ENCODE measurements around the gene MYBBP1A. TPM values are rescaled to one million over a fixed set of nuclear protein-coding genes. Genes with fewer than 3 reads are reported as not detected.
A peak's percentile ranks its signal among the peaks of the same experiment; 100 is the strongest.

Gene MYBBP1A
- total RNA-seq, 6 experiments from 2014 or later, result 16.3 to 32.0 (median 23.7) TPM

- Histone ChIP-seq H3K4me1 (peaks cover 0 to 8% (median 0%) of the 10 kb centered on the region in 4 donors), H3K4me3 (no peak overlapping the region), H3K9me3 (no peaks in the 10 kb centered on the region), H3K27me3 (no peaks in the 10 kb centered on the region), H3K27ac (no peak overlapping the region), H3K36me3 (no peaks in the 10 kb centered on the region)
- intact Hi-C loops (cut with DNase I), result loop anchor here in 1 of 2 donors (5.0 kb wide), 1 partner anchor 58 kb away; no protein-coding TSS in a partner anchor
- DNase-seq (no peak), ATAC-seq (no peak)
- 29% methylated on average over 1 of the region's 1 CpG for WGBS (ENCODE audit: insufficient coverage, low coverage, low lambda C conversion rate, missing lambda C conversion rate)
- TF ChIP-seq POLR2A (IDR thresholded peaks at IDR 0.05) (no peak), CTCF (IDR thresholded peaks at IDR 0.05) (no peak)
Measured at GRCh38 chr17:4569591-4569990, 14.4 kb upstream of the MYBBP1A start.

- no peaks in the 10 kb centered on the region for H3K9me3 ChIP-seq
- TF ChIP-seq POLR2A (IDR thresholded peaks at IDR 0.05), result no peak
- TF ChIP-seq CTCF (IDR thresholded peaks at IDR 0.05), result peak; percentile 64 to 79 (median 74)
- no peaks in the 10 kb centered on the region for H3K27me3 ChIP-seq
- H3K4me3 ChIP-seq, result no peak overlapping the region
- H3K36me3 ChIP-seq, result no peaks in the 10 kb centered on the region
- intact Hi-C loops (cut with DNase I), result loop anchor here in 1 of 2 donors (5.0 kb wide), 1 partner anchor 61 kb away; no protein-coding TSS in a partner anchor
- peak in 1 of 3 donors; percentile 69 for DNase-seq
- ATAC-seq, result peak; percentile 81 to 85 (median 83)
- H3K27ac ChIP-seq, result no peak overlapping the region
- peaks cover 0 to 8% (median 0%) of the 10 kb centered on the region in 4 donors for H3K4me1 ChIP-seq
- WGBS (ENCODE audit: insufficient coverage, low coverage, low lambda C conversion rate, missing lambda C conversion rate), result 22% methylated on average over 5 of the region's 5 CpGs
Measured at GRCh38 chr17:4566785-4567184, 11.6 kb upstream of the MYBBP1A start.

- ATAC-seq (peak; percentile 95 to 97 (median 97)), DNase-seq (peak; percentile 62 to 81 (median 80))
- 23% methylated on average over 16 of the region's 16 CpGs for WGBS (ENCODE audit: insufficient coverage, low coverage, low lambda C conversion rate, missing lambda C conversion rate)
- H3K27me3 ChIP-seq, result no peaks in the 10 kb centered on the region
- H3K36me3 ChIP-seq, result no peaks in the 10 kb centered on the region
- H3K9me3 ChIP-seq, result no peaks in the 10 kb centered on the region
- peaks cover 0 to 8% (median 0%) of the 10 kb centered on the region in 4 donors for H3K4me1 ChIP-seq
- intact Hi-C loops (cut with DNase I), result loop anchor here in 1 of 2 donors (5.0 kb wide), 1 partner anchor 62 kb away; no protein-coding TSS in a partner anchor
- TF ChIP-seq POLR2A (IDR thresholded peaks at IDR 0.05), result no peak
- peak; percentile 75 to 87 (median 80) for TF ChIP-seq CTCF (IDR thresholded peaks at IDR 0.05)
- no peak overlapping the region for H3K4me3 ChIP-seq
- H3K27ac ChIP-seq, result peak overlapping the region in 1 of 3 donors; percentile 12
Measured at GRCh38 chr17:4565209-4566141, 10.3 kb upstream of the MYBBP1A start.

GRCh38 chr17:4562015-4562969 is 7.1 kb upstream of the MYBBP1A start:
- ATAC-seq, result no peak
- TF ChIP-seq CTCF (IDR thresholded peaks at IDR 0.05) (no peak), POLR2A (IDR thresholded peaks at IDR 0.05) (no peak)

More at GRCh38 chr17:4562015-4562969, 7.1 kb upstream of the MYBBP1A start:
- 67% methylated on average over 8 of the region's 8 CpGs for WGBS (ENCODE audit: insufficient coverage, low coverage, low lambda C conversion rate, missing lambda C conversion rate)
- Histone ChIP-seq H3K4me1 (peaks cover 0 to 8% (median 0%) of the 10 kb centered on the region in 4 donors), H3K27ac (no peak overlapping the region), H3K36me3 (no peaks in the 10 kb centered on the region), H3K4me3 (no peak overlapping the region), H3K27me3 (no peaks in the 10 kb centered on the region), H3K9me3 (no peaks in the 10 kb centered on the region)
- no peak for DNase-seq
- intact Hi-C loops (cut with DNase I), result no loop called here
